CD14-positive monocyte (primary cell): ENCODE measurements around the gene RCN2. TPM values are rescaled to one million over a fixed set of nuclear protein-coding genes. Genes with fewer than 3 reads are reported as not detected.
A peak's percentile ranks its signal among the peaks of the same experiment; 100 is the strongest.

ENCODE experiments used
- DNase-seq, 3 donors: peaks; one replicate each; pipeline ENCODE4 v3.0.0-alpha.2; 2011 to 2022
- H2AFZ ChIP-seq: 2 replicates; pipeline ENCODE4 v1.6.0; 2012; ENCODE audit warnings: mild to moderate bottlenecking, low read depth, low read length, inconsistent platforms; ENCODE audit not compliant: insufficient read depth, poor library complexity, severe bottlenecking
- H3K27ac ChIP-seq, 2 donors: 1 replicate in 1 of 2; 2 replicates in 1 of 2; pipeline ENCODE4 v1.5.1; 2012 to 2013; ENCODE audit warnings: low read length in 2 of 2, control low read depth in 1 of 2, inconsistent platforms in 1 of 2, low read depth in 1 of 2, mild to moderate bottlenecking in 1 of 2
- H3K27me3 ChIP-seq, 2 donors: one replicate each; pipeline versions ENCODE4 v1.6.0 to v1.6.1; 2011 to 2013; ENCODE audit warnings: low read length in 2 of 2; ENCODE audit not compliant: control insufficient read depth in 2 of 2, insufficient read depth in 2 of 2
- H3K36me3 ChIP-seq, 2 donors: replicated peaks in 1 of 2; 1 replicate in 1 of 2; 2 replicates in 1 of 2; pipeline versions ENCODE4 v1.5.1 to v1.6.1; 2012 to 2013; ENCODE audit warnings: low read length in 2 of 2, control low read depth in 1 of 2, inconsistent platforms in 1 of 2, mild to moderate bottlenecking in 1 of 2; ENCODE audit not compliant: insufficient read depth in 2 of 2, control insufficient read depth in 1 of 2
- H3K4me1 ChIP-seq, 2 donors: 1 replicate in 1 of 2; 2 replicates in 1 of 2; pipeline versions ENCODE4 v1.5.1 to v1.6.1; 2012 to 2013; ENCODE audit warnings: low read length in 2 of 2, control low read depth in 1 of 2, inconsistent platforms in 1 of 2, mild to moderate bottlenecking in 1 of 2, moderate library complexity in 1 of 2; ENCODE audit not compliant: insufficient read depth in 2 of 2, control insufficient read depth in 1 of 2
- H3K4me2 ChIP-seq: replicated peaks from 2 replicates; pipeline ENCODE3; 2012; ENCODE audit warnings: low read length, moderate library complexity, mild to moderate bottlenecking; ENCODE audit not compliant: poor library complexity, severe bottlenecking; ENCODE audit errors: extremely low read depth
- H3K4me3 ChIP-seq, 3 experiments: fragments of 200-600 bp in 1 of 3; sonication (generic) in 1 of 3; replicated peaks in 1 of 3; 1 replicate in 2 of 3; 2 replicates in 1 of 3; pipeline ENCODE4 v1.5.1; 2011 to 2013; ENCODE audit warnings: low read length in 3 of 3, mild to moderate bottlenecking in 3 of 3, control low read depth in 2 of 3, low read depth in 2 of 3, inconsistent platforms in 1 of 3, moderate library complexity in 1 of 3
- H3K79me2 ChIP-seq: 2 replicates; pipeline ENCODE4 v1.6.0; 2012; ENCODE audit warnings: mild to moderate bottlenecking, control low read depth, inconsistent platforms, low read length, moderate library complexity; ENCODE audit not compliant: insufficient read depth
- H3K9ac ChIP-seq: 2 replicates; pipeline ENCODE4 v1.6.0; 2017; ENCODE audit warnings: low read length, mild to moderate bottlenecking; ENCODE audit not compliant: insufficient read depth, poor library complexity, severe bottlenecking
- H3K9me3 ChIP-seq, 2 donors: replicated peaks in 1 of 2; 1 replicate in 1 of 2; 2 replicates in 1 of 2; pipeline versions ENCODE4 v1.5.1 to v1.6.1; 2012 to 2013; ENCODE audit warnings: low read length in 2 of 2, control low read depth in 1 of 2; ENCODE audit not compliant: control insufficient read depth in 1 of 2, insufficient read depth in 1 of 2
- H4K20me1 ChIP-seq: 2 replicates; pipeline ENCODE4 v1.6.0; 2012; ENCODE audit warnings: mild to moderate bottlenecking, low read length, control low read depth, moderate library complexity; ENCODE audit not compliant: insufficient read depth
- H3K27ac Mint-ChIP-seq, 7 donors: one replicate each; pipeline ENCODE4 v1.8.0; 2020; ENCODE audit warnings: mild to moderate bottlenecking in 7 of 7, mixed read lengths in 7 of 7, moderate library complexity in 6 of 7, inconsistent platforms in 2 of 7
- H3K27me3 Mint-ChIP-seq, 3 donors: one replicate each; pipeline ENCODE4 v1.8.0; 2021 to 2022; ENCODE audit warnings: low read depth in 3 of 3, mild to moderate bottlenecking in 3 of 3, mixed read lengths in 3 of 3, moderate library complexity in 3 of 3, inconsistent platforms in 1 of 3
- H3K36me3 Mint-ChIP-seq, 2 donors: one replicate each; pipeline ENCODE4 v1.8.0; 2020; ENCODE audit warnings: mixed read lengths in 2 of 2, inconsistent platforms in 1 of 2, mild to moderate bottlenecking in 1 of 2
- H3K4me1 Mint-ChIP-seq: one replicate; pipeline ENCODE4 v1.8.0; 2020; ENCODE audit warnings: mild to moderate bottlenecking, mixed read lengths
- H3K4me3 Mint-ChIP-seq, 2 donors: one replicate each; pipeline ENCODE4 v1.8.0; 2020; ENCODE audit warnings: mild to moderate bottlenecking in 2 of 2, mixed read lengths in 2 of 2, moderate library complexity in 1 of 2
- H3K9me3 Mint-ChIP-seq, 7 donors: one replicate each; pipeline ENCODE4 v1.8.0; 2020 to 2022; ENCODE audit warnings: mixed read lengths in 7 of 7, mild to moderate bottlenecking in 6 of 7, moderate library complexity in 6 of 7, inconsistent platforms in 2 of 7
- CTCF ChIP-seq: fragments of 200-600 bp; IDR thresholded peaks from one replicate; pipeline ENCODE4 v1.8.0; 2022; ENCODE audit warnings: antibody characterized with exemption, mild to moderate bottlenecking
- WGBS: methylation state at CpG from one replicate; pipeline ENCODE4 v1.1.5; 2013; ENCODE audit warnings: missing lambda C conversion rate; ENCODE audit not compliant: insufficient coverage; 5-methylcytosine and 5-hydroxymethylcytosine counted together
- intact Hi-C, 2 donors: fragments of 100-400 bp; cut with micrococcal nuclease; formaldehyde crosslinking; loops; one replicate each; pipeline versions ENCODE4 v1.15.0 to v1.15.1; 2023
- polyA plus RNA-seq, 3 donors: library from polyadenylated mRNA; depleted of rRNA in 1 of 3; unstranded in 2 of 3; stranded (reverse) in 1 of 3; fragments of 300-500 nt in 2 of 3; fragments of >200 nt in 1 of 3; fragmentation: Illumina TruSeq in 2 of 3; gene quantifications; 1 replicate in 2 of 3; 2 replicates in 1 of 3; pipeline ENCODE4 v1.2.3, GENCODE V29; 2012 to 2021

The RCN2 gene
- polyA plus RNA-seq, 3 donors, result 7.1 to 16.4 (median 13.2) TPM

- H3K36me3 Mint-ChIP-seq, result peaks cover 0 to 2% of the 10 kb centered on the region in 2 donors
- H3K4me3 Mint-ChIP-seq, result no peak overlapping the region
- no peak overlapping the region for H3K4me2 ChIP-seq
- no peak for DNase-seq
- H3K79me2 ChIP-seq, result peaks cover 4% of the 10 kb centered on the region
- no peaks in the 10 kb centered on the region for H3K27me3 ChIP-seq
- WGBS, result 100% methylated on average over 6 of the region's 7 CpGs
- no peaks in the 10 kb centered on the region for H3K36me3 ChIP-seq
- H3K9me3 ChIP-seq, result no peaks in the 10 kb centered on the region
- TF ChIP-seq CTCF, result no peak
- H3K27ac ChIP-seq, result no peak overlapping the region
- H3K4me1 Mint-ChIP-seq, result peaks cover 46% of the 10 kb centered on the region
- no peaks in the 10 kb centered on the region for H3K27me3 Mint-ChIP-seq
- no peak overlapping the region for H2AFZ ChIP-seq
- no peak overlapping the region for H3K9ac ChIP-seq
- intact Hi-C loops, result loop anchor here in 1 of 2 donors (10.0 kb wide), 1 partner anchor 85 kb away; no protein-coding TSS in a partner anchor
- no peak overlapping the region for H3K27ac Mint-ChIP-seq
- peaks cover 51 to 54% of the 10 kb centered on the region in 2 donors for H3K4me1 ChIP-seq
- H4K20me1 ChIP-seq, result no peaks in the 10 kb centered on the region
- H3K9me3 Mint-ChIP-seq, result peaks cover 0 to 2% (median 0%) of the 10 kb centered on the region in 7 donors
- no peak overlapping the region for H3K4me3 ChIP-seq
Observed at GRCh38 chr15:76979996-76980520, 48.5 kb downstream of the RCN2 start.

GRCh38 chr15:76982356-76982755 is 50.8 kb downstream of the RCN2 start:
- peaks cover 9% of the 10 kb centered on the region for H3K79me2 ChIP-seq
- peak overlapping the region in 1 of 3 experiments; percentile 11 for H3K4me3 ChIP-seq
- no peaks in the 10 kb centered on the region for H3K36me3 ChIP-seq
- no peaks in the 10 kb centered on the region for H3K9me3 ChIP-seq
- H2AFZ ChIP-seq, result peak overlapping the region; percentile 60
- TF ChIP-seq CTCF, result no peak
- DNase-seq, result no peak
- intact Hi-C loops, result loop anchor here in 1 of 2 donors (10.0 kb wide), 1 partner anchor 82 kb away; no protein-coding TSS in a partner anchor
- peak overlapping the region; percentile 89 to 97 (median 94) for H3K27ac Mint-ChIP-seq
- peak overlapping the region; percentile 77 to 90 for H3K27ac ChIP-seq
- 84% methylated on average over 9 of the region's 9 CpGs for WGBS
- peaks cover 0 to 2% of the 10 kb centered on the region in 2 donors for H3K36me3 Mint-ChIP-seq
- peaks cover 0 to 1% (median 0%) of the 10 kb centered on the region in 7 donors for H3K9me3 Mint-ChIP-seq
- no peaks in the 10 kb centered on the region for H4K20me1 ChIP-seq
- H3K4me1 Mint-ChIP-seq, result peaks cover 53% of the 10 kb centered on the region
- peak overlapping the region; percentile 20 for H3K4me2 ChIP-seq
- no peaks in the 10 kb centered on the region for H3K27me3 ChIP-seq
- H3K27me3 Mint-ChIP-seq, result no peaks in the 10 kb centered on the region
- H3K9ac ChIP-seq, result no peak overlapping the region
- peak overlapping the region in 1 of 2 donors; percentile 13 for H3K4me3 Mint-ChIP-seq
- H3K4me1 ChIP-seq, result peaks cover 59% of the 10 kb centered on the region in 2 donors
